IMR-90 (cell line): ENCODE data around the gene IQCK. TPM values are rescaled to one million over a fixed set of nuclear protein-coding genes. Genes with fewer than 3 reads are reported as not detected.

Experiments
- ATAC-seq: fragments of 200-7000 bp; cut with Tn5 transposase; 2 replicates; pipeline ENCODE4 v1.9.1; 2020; ENCODE audit warnings: low read depth, mild to moderate bottlenecking, moderate library complexity
- BruUV-seq: library from RNA; stranded (reverse); fragments of 400-500 nt; replicated peaks from 2 replicates; lab custom pipeline; 2021; lab: Mats Ljungman, UMichigan
- CTCF ChIA-PET: fragments of 300-600 bp; formaldehyde crosslinking; extraction: SDS; loops from one replicate; lab custom pipeline; 2021; ENCODE audit warnings: antibody characterized with exemption; lab: Yijun Ruan, JAX
- POLR2A ChIA-PET: fragments of 300-600 bp; sonication (Branson Sonifier 250); formaldehyde crosslinking; loops from one replicate; lab custom pipeline; 2022; ENCODE audit warnings: antibody characterized with exemption; ENCODE audit not compliant: unreplicated experiment; lab: Charles Lee
- DNase-seq: peaks from one replicate; pipeline ENCODE4 v3.0.0; 2013
- H2AFZ ChIP-seq: replicated peaks from 2 replicates; pipeline ENCODE3; 2013; ENCODE audit warnings: low read length, mild to moderate bottlenecking; ENCODE audit not compliant: poor library complexity
- H2AK5ac ChIP-seq: 2 replicates; pipeline ENCODE4 v1.6.1; 2013; ENCODE audit warnings: low read depth, low read length, inconsistent platforms
- H2AK9ac ChIP-seq: replicated peaks from 2 replicates; pipeline ENCODE3; 2013; ENCODE audit warnings: mild to moderate bottlenecking, low read depth, low read length, moderate library complexity; ENCODE audit not compliant: poor library complexity
- H2BK120ac ChIP-seq: 2 replicates; pipeline ENCODE4 v1.6.1; 2013; ENCODE audit warnings: low read depth, low read length, inconsistent platforms
- H2BK15ac ChIP-seq: 3 replicates; pipeline ENCODE4 v1.6.1; 2013; ENCODE audit warnings: low read depth, low read length, inconsistent platforms
- H2BK20ac ChIP-seq: 2 replicates; pipeline ENCODE4 v1.6.1; 2013; ENCODE audit warnings: low read depth, mild to moderate bottlenecking, inconsistent platforms, low read length, moderate library complexity
- H2BK5ac ChIP-seq: 2 replicates; pipeline ENCODE4 v1.6.1; 2013; ENCODE audit warnings: mild to moderate bottlenecking, low read depth, low read length, inconsistent platforms; ENCODE audit not compliant: poor library complexity, severe bottlenecking
- H3K14ac ChIP-seq: replicated peaks from 2 replicates; pipeline ENCODE4 v1.6.1; 2013; ENCODE audit warnings: low read depth, low read length, inconsistent platforms
- H3K18ac ChIP-seq: 2 replicates; pipeline ENCODE4 v1.6.1; 2013; ENCODE audit warnings: low read depth, low read length, control low read depth
- H3K23ac ChIP-seq: 2 replicates; pipeline ENCODE4 v1.6.1; 2013; ENCODE audit warnings: low read depth, low read length, inconsistent platforms
- H3K27ac ChIP-seq: 2 replicates; pipeline ENCODE4 v1.5.1; 2013; ENCODE audit warnings: mild to moderate bottlenecking, control low read depth, low read length; ENCODE audit not compliant: insufficient read depth
- H3K27me3 ChIP-seq: 2 replicates; pipeline ENCODE4 v1.6.1; 2013; ENCODE audit warnings: low read length; ENCODE audit not compliant: control insufficient read depth, insufficient read depth
- H3K36me3 ChIP-seq: 2 replicates; pipeline ENCODE4 v1.6.1; 2013; ENCODE audit warnings: low read length, mixed read lengths; ENCODE audit not compliant: control insufficient read depth, insufficient read depth
- H3K4ac ChIP-seq: 2 replicates; pipeline ENCODE4 v1.6.1; 2013; ENCODE audit warnings: low read depth, low read length, inconsistent platforms
- H3K4me1 ChIP-seq: 2 replicates; pipeline ENCODE4 v1.6.1; 2013; ENCODE audit warnings: low read length, mixed read lengths; ENCODE audit not compliant: control insufficient read depth, insufficient read depth
- H3K4me2 ChIP-seq: 2 replicates; pipeline ENCODE4 v1.6.1; 2013; ENCODE audit warnings: low read depth, mild to moderate bottlenecking, control low read depth, low read length, moderate library complexity
- H3K4me3 ChIP-seq: 2 replicates; pipeline ENCODE4 v1.5.1; 2013; ENCODE audit warnings: low read depth, mild to moderate bottlenecking, control low read depth, low read length, moderate library complexity; ENCODE audit not compliant: insufficient read depth
- H3K56ac ChIP-seq: 2 replicates; pipeline ENCODE4 v1.6.1; 2013; ENCODE audit warnings: low read length, inconsistent platforms; ENCODE audit not compliant: insufficient read depth; ENCODE audit errors: extremely low read depth
- H3K79me1 ChIP-seq, 2 experiments: 2 replicates each; pipeline ENCODE4 v1.6.1; 2013; ENCODE audit warnings: low read length in 2 of 2, inconsistent platforms in 1 of 2, low read depth in 1 of 2
- H3K9ac ChIP-seq: 2 replicates; pipeline ENCODE4 v1.6.1; 2013; ENCODE audit warnings: low read depth, low read length, control low read depth
- H3K9me1 ChIP-seq: 2 replicates; pipeline ENCODE4 v1.6.1; 2013; ENCODE audit warnings: low read length, inconsistent platforms; ENCODE audit not compliant: insufficient read depth
- H3K9me3 ChIP-seq: 2 replicates; pipeline ENCODE4 v1.6.1; 2013; ENCODE audit warnings: low read length; ENCODE audit not compliant: control insufficient read depth, insufficient read depth
- H4K20me1 ChIP-seq: 2 replicates; pipeline ENCODE4 v1.6.1; 2013; ENCODE audit warnings: low read length, inconsistent platforms; ENCODE audit not compliant: insufficient read depth
- H4K5ac ChIP-seq: 2 replicates; pipeline ENCODE4 v1.6.1; 2013; ENCODE audit warnings: mild to moderate bottlenecking, low read depth, low read length, control low read depth
- H4K8ac ChIP-seq, 2 experiments: 2 replicates each; pipeline ENCODE4 v1.6.1; 2013; ENCODE audit warnings: low read depth in 2 of 2, low read length in 2 of 2, control low read depth in 1 of 2, inconsistent platforms in 1 of 2
- H4K91ac ChIP-seq: 2 replicates; pipeline ENCODE4 v1.6.1; 2013; ENCODE audit warnings: low read depth, low read length, inconsistent platforms; ENCODE audit not compliant: insufficient read depth
- BHLHE40 ChIP-seq: fragments of 150-350 bp; IDR thresholded peaks from 2 replicates; pipeline ENCODE4 v1.6.1; 2016; ENCODE audit warnings: mild to moderate bottlenecking, low read depth, low read length
- CEBPB ChIP-seq: IDR thresholded peaks from 2 replicates; pipeline ENCODE4 v1.6.1; 2012; ENCODE audit warnings: low read depth, low read length, improper control_type of control experiment
- CHD1 ChIP-seq: IDR thresholded peaks from 2 replicates; pipeline ENCODE4 v1.6.1; 2012; ENCODE audit warnings: low read depth, low read length, improper control_type of control experiment
- CTCF ChIP-seq: conservative IDR thresholded peaks from 2 replicates; pipeline ENCODE4 v1.5.1; 2012; ENCODE audit warnings: mild to moderate bottlenecking, low read depth, low read length, improper control_type of control experiment
- ELK1 ChIP-seq: fragments of 150-350 bp; IDR thresholded peaks from 2 replicates; pipeline ENCODE4 v1.6.1; 2016; ENCODE audit warnings: low read depth, mild to moderate bottlenecking, low read length, moderate library complexity, borderline replicate concordance
- FOS ChIP-seq: fragments of 150-350 bp; IDR thresholded peaks from 2 replicates; pipeline ENCODE4 v1.6.1; 2016; ENCODE audit warnings: low read depth, low read length
- MAFK ChIP-seq: IDR thresholded peaks from 2 replicates; pipeline ENCODE4 v1.6.1; 2012; ENCODE audit warnings: low read depth, low read length, improper control_type of control experiment
- MAZ ChIP-seq: IDR thresholded peaks from 2 replicates; pipeline ENCODE4 v1.6.1; 2012; ENCODE audit warnings: low read depth, mild to moderate bottlenecking, low read length, improper control_type of control experiment, moderate library complexity, borderline replicate concordance
- MXI1 ChIP-seq: IDR thresholded peaks from 2 replicates; pipeline ENCODE4 v1.6.1; 2012; ENCODE audit warnings: low read depth, mild to moderate bottlenecking, low read length, moderate library complexity, borderline replicate concordance
- NFE2L2 ChIP-seq: fragments of 150-350 bp; IDR thresholded peaks from 2 replicates; pipeline ENCODE4 v1.6.1; 2016; ENCODE audit warnings: low read depth, mild to moderate bottlenecking, low read length
- POLR2A ChIP-seq: IDR thresholded peaks from 2 replicates; pipeline ENCODE4 v1.6.1; 2012; ENCODE audit warnings: mild to moderate bottlenecking, low read depth, low read length
- RAD21 ChIP-seq: IDR thresholded peaks from 2 replicates; pipeline ENCODE4 v1.6.1; 2012; ENCODE audit warnings: low read length, improper control_type of control experiment
- RCOR1 ChIP-seq: IDR thresholded peaks from 2 replicates; pipeline ENCODE4 v1.6.1; 2012; ENCODE audit warnings: mild to moderate bottlenecking, low read length, improper control_type of control experiment; ENCODE audit not compliant: insufficient replicate concordance
- RFX5 ChIP-seq: IDR thresholded peaks from 2 replicates; pipeline ENCODE4 v1.8.0; 2012; ENCODE audit warnings: low read depth, mild to moderate bottlenecking, low read length, moderate library complexity
- SMC3 ChIP-seq: fragments of 150-350 bp; IDR thresholded peaks from 2 replicates; pipeline ENCODE4 v1.6.1; 2016; ENCODE audit warnings: low read depth, mild to moderate bottlenecking, antibody characterized with exemption, low read length, moderate library complexity
- USF2 ChIP-seq: fragments of 150-350 bp; IDR thresholded peaks from 2 replicates; pipeline ENCODE4 v1.6.1; 2017; ENCODE audit warnings: mild to moderate bottlenecking, antibody characterized with exemption, low read length, low read depth
- WGBS, 2 experiments: methylation state at CpG; one replicate each; pipeline versions ENCODE4 v1.1.5 to v1.1.7; 2013; ENCODE audit warnings: missing lambda C conversion rate in 2 of 2; ENCODE audit not compliant: insufficient read length in 1 of 2; ENCODE audit errors: extremely low coverage in 2 of 2; 5-methylcytosine and 5-hydroxymethylcytosine counted together
- dilution Hi-C: fragments of 300-500 bp; cut with HindIII; formaldehyde crosslinking; loops from one replicate; pipeline ENCODE4 v1.14.3; 2018; ENCODE audit warnings: low sequenced_read_pairs; ENCODE audit not compliant: unreplicated experiment
- in situ Hi-C: fragments of 300-500 bp; cut with MboI; formaldehyde crosslinking; loops from 3 replicates; pipeline ENCODE4 v1.14.3; 2019; ENCODE audit warnings: low sequenced_read_pairs, inconsistent platforms, mixed read lengths
- intact Hi-C: fragments of 100-400 bp; cut with micrococcal nuclease; formaldehyde crosslinking; loops from 2 replicates; pipeline ENCODE4 v1.10.0; 2022
- polyA plus RNA-seq, 3 experiments: library from polyadenylated mRNA; depleted of rRNA; stranded (reverse); fragments of >200 nt; gene quantifications; 2 replicates each; pipeline ENCODE4 v1.2.3, GENCODE V29; 2012; ENCODE audit warnings: low replicate concordance in 1 of 3
- total RNA-seq: library from RNA; depleted of rRNA; stranded (reverse); fragments of >200 nt; gene quantifications from 2 replicates; pipeline ENCODE4 v1.2.3, GENCODE V29; 2012

The IQCK gene
- total and polyA plus RNA-seq, 2 of the 4 experiments (the other 2 are of a cell fraction), result 4.1 to 5.4 TPM

GRCh38 chr16:19685176-19685575 is 32.9 kb upstream of the IQCK start:
- peaks cover 3 to 6% of the 10 kb centered on the region in 2 experiments; a peak in 2 of 4 replicates for H3K79me1 ChIP-seq
- peaks cover 45% of the 10 kb centered on the region for H3K36me3 ChIP-seq
- 100% methylated on average over 1 of the region's 4 CpGs; no CpG with 5 or more reads in 1 of the 2 experiments for WGBS, 2 experiments
- no peak overlapping the region for H3K56ac ChIP-seq
- no peak overlapping the region for H4K5ac ChIP-seq
- dilution Hi-C loops (no loop called here), in situ Hi-C loops (no loop called here), intact Hi-C loops (no loop called here)
- no peak overlapping the region for H3K4me3 ChIP-seq
- H3K4me1 ChIP-seq, result no peaks in the 10 kb centered on the region
- no peak overlapping the region for H3K18ac ChIP-seq
- H3K27ac ChIP-seq, result no peak overlapping the region
- H2BK15ac ChIP-seq, result no peak overlapping the region
- no peak overlapping the region for H4K91ac ChIP-seq
- POLR2A ChIA-PET, result no interaction called here
- no peak overlapping the region for H3K23ac ChIP-seq
- no peak overlapping the region for H3K14ac ChIP-seq
- no peaks in the 10 kb centered on the region for H3K27me3 ChIP-seq
- H2AFZ ChIP-seq, result no peak overlapping the region
- no TSS peak for BruUV-seq
- H2BK120ac ChIP-seq, result no peak overlapping the region
- ATAC-seq, result no peak
- H2BK5ac ChIP-seq, result no peak overlapping the region
- H2BK20ac ChIP-seq, result no peak overlapping the region
- no peak overlapping the region for H2AK5ac ChIP-seq
- no peaks in the 10 kb centered on the region for H4K20me1 ChIP-seq
- no peak overlapping the region for H4K8ac ChIP-seq
- no peak overlapping the region for H3K4ac ChIP-seq
- no peak overlapping the region for H3K4me2 ChIP-seq
- peaks cover 2% of the 10 kb centered on the region for H3K9me3 ChIP-seq
- no peak overlapping the region for H3K9ac ChIP-seq
- TF ChIP-seq MXI1 (no peak), MAFK (no peak), RAD21 (no peak), CHD1 (no peak), CEBPB (no peak), BHLHE40 (no peak), CTCF (no peak), RCOR1 (no peak), NFE2L2 (no peak), RFX5 (no peak), POLR2A (no peak), SMC3 (no peak), MAZ (no peak), ELK1 (no peak), USF2 (no peak), FOS (no peak)
- no peak for DNase-seq
- CTCF ChIA-PET, result no interaction called here
- H3K9me1 ChIP-seq, result peaks cover 1% of the 10 kb centered on the region; the same call in 1 of the 2 replicates
- H2AK9ac ChIP-seq, result no peak overlapping the region
